Activated T-cell treated with anti-CD3 and anti-CD28 coated beads for 1 hour (primary cell): ENCODE data around the gene KRTAP5-3.
A peak's percentile ranks its signal among the peaks of the same experiment; 100 is the strongest.
"Not testable (repeated sequence)": the region's sequence is repeated elsewhere in the genome, so short reads cannot be mapped to it uniquely, and the experiment has no call there.

Source experiments
- DNase-seq: peaks from one replicate; pipeline ENCODE4 v3.0.0-alpha.2; 2020; ENCODE audit warnings: low read depth

KRTAP5-3 gene

DNA sequence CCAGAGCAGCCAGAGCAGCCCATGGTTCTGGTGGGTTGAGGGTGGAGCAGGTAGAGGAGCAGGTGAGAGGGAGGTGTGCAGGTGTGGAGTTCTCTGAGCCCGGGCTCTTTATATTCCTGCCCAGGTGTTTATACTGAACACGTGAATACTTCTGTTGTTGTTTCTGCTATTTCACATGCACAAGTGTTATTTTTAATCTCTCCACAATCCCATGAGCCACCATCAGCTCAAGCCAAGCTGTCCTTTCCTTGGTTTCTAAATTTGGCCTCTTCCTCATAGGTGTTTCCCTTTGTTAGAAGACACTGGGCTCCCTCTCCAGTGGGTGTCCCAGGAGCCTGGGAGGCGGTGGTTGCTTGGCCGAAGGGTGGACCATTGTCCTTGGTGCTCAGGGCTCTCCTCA, at the start of gene KRTAP5-3:
Gene KRTAP5-3, minus strand, starts transcription at position 101 of the 400 bp plus-strand sequence. Its CDS starts 78 bp downstream, at position 23.
- DNase-seq: no peak

GRCh38 chr11:1656670-1657069, 48.4 kb upstream of the KRTAP5-3 start:
- no peak for DNase-seq

DNA sequence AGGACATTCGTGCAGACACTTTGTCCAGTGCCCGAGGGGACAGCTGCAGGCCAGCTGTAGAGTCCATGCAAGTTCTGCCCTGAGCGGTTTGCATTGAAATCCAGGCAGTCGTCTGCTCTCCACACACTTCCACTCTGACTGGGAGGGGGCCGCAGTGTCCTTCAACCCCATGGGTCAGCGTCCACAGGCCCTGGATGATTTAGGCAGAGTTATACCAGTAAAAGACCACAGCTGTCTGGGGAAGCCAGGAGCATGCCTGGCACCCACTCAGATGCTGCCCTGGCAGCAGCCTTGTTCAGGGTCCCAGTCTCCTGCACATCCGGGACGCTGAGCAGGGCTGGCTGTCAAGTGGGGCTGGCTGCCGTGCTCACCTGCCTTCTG, 47.8 kb upstream of the KRTAP5-3 start:
- DNase-seq: no peak

DNA sequence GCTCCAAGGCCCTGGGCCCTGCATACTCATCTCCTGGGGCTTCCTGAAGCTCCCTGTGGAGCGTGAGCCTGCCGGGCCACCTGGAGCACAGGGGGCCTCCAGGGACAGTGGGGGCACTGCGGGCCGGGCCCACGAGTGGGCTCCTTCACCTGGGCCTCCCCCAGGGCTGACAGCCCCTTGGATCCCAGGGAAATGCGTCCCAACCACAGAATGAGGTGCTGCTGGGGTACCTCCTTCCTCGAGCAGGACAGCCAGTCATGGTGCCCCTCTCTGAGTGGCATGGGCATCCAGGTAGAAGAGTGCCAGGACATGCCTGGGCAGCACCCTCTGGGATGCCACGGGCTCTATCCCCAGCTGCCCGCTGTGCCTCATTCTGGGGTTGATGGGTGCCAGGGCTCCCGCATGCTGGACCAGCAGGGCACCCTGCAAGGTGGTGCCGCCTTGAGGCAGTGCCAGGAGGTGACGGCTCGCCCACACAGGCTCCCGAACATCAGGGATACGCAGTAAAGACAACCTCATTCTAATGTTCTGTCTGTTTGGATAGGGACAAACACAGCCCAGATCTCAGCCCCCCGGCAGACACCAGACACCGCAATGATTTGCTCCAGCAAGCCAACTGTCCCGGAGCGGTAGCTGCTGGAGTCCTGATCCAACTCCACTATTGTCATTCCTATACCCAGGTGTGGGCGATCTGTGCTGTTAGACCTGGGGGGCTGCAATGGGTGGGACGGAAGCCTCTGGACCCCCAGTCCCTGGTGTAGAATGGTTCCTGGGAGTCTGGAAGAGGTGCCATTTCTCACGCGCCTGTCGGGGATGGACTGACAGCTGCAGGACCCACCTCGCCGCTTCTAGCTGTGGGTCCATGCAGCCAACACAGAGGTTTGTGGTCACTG, 47.2 kb upstream of the KRTAP5-3 start:
- DNase-seq: no peak

DNA sequence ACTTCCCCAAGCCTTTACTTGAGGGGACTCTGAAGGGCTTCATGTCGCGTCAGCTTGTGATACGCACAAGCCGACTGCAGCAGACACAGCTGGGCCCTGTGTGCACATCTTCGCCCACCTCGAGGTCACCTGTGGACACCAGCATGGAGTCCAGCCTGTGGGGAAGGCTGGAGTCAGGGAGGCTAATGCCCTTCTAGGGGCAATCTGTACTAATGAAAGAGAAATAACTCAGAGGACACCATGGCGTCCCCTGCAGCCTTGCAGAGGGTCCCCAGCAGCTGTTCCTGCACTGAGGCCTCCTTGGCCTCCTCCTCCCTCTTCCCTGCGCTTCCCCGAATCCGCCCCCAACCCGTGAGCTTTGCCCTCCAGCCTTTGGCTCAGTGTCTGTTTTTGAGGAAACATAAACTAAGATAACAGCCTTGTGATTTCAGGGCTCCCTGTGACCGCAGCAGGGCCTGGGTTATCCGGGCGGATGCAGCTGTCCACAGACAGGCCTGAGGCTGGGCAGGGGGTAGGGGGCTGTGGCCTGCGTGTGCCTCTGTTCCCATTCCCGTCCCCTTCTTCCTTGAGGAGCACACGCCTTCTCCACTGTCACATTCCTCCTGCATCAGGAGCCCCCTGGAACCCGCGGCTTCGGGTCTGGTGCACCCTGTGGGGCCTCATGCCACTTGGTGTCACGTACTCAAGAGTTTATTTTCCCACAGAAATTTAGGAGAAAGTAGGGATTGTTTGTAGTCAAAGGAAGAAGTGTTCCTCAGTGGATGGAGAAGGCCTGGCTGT, 46.3 kb upstream of the KRTAP5-3 start:
- DNase-seq: no peak

- no peak for DNase-seq
Observed at GRCh38 chr11:1653541-1654387, 45.5 kb upstream of the KRTAP5-3 start.

DNA sequence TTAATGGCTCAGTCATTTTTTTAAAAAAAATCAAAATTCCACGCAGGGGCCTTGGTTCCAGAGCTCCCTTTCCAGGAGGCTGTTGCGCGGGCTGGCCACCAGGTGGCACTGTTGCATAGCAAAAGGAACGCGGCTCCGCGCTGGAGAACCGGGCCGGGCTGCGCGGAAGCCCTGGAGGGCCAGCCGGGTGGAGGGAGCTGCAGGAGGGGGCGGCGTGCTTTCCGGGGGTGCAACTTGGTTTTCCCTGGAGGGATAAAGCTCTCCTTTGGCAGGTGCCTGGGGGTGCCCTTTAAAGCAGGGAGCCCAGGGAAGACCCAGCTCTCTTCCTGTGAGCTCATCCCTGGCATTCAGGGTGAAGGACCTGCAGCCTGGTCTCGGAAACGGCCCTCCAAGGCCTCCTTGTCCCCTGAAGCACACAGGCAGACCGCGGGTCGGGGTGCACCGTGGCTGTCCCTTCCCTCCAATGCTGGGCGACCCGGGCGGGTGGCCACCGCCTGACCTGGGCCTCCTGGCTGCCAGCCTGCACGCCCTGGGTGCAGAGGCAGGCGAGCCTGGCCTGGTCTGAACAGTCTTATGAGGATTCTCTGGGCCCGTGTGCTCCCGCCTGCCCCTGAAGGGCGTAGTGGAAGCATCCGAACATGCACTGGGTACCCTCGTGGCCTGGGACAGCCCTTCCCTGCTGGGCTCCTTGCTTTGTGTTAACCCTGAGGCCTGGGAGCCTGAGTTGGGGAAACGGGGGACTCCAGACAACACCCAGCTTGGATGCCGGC, 44.7 kb upstream of the KRTAP5-3 start:
- peak; percentile 77 for DNase-seq

DNA sequence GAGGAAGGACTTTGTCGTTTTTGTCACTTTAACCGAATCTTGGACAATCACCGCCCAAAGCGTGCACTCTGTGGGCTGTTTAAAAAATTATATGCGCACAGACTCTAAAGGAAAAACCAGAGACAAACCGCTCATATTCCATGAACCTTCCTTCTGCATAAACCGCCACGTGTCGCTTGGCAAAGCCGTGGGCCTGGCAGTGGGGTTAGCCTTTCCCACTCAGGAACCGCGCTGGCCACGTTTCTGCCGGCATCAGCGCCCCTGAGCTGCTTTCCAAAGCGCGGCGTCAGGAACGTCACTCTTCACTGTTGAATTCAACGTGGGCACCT, 44.1 kb upstream of the KRTAP5-3 start:
- no peak for DNase-seq

DNA sequence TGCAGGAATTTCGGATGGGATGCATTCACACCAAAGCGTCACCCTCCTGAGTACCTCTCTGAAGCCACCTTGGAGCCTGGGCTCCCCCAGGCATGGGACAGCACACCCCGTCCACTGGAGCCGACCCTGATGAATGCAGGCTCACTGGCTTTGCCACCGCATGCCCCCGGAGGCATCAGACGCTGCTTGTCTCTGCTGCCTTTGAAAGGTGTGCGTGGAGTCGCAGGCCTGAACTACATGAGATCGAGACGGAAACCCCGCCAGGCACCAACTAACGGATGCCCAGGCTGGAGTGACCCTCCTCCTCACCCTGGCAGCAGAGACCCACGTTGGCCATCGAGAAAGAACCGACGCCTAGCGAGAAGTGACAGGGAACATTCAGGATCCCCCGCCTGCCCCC, 43.8 kb upstream of the KRTAP5-3 start:
- no peak for DNase-seq

- no peak for DNase-seq
Observed at GRCh38 chr11:1651411-1651980, 43.2 kb upstream of the KRTAP5-3 start.

DNA sequence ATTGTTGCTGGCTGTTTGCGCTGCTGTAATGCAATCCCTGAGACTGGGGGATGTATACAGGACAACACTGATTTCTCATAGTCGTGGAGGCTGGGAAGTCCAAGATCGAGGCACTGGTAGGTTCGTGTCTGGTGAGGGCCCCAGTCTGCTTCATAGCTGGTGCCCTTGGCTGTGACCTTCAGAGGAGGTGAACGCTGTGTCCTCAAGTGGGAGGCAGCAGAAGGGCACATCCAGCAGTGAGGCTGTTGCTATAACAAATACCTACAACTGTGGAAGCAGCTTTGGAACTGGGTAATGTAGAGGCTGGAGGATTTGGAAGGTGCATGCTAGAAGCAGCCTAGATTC, 42.6 kb upstream of the KRTAP5-3 start:
- no peak for DNase-seq

DNA sequence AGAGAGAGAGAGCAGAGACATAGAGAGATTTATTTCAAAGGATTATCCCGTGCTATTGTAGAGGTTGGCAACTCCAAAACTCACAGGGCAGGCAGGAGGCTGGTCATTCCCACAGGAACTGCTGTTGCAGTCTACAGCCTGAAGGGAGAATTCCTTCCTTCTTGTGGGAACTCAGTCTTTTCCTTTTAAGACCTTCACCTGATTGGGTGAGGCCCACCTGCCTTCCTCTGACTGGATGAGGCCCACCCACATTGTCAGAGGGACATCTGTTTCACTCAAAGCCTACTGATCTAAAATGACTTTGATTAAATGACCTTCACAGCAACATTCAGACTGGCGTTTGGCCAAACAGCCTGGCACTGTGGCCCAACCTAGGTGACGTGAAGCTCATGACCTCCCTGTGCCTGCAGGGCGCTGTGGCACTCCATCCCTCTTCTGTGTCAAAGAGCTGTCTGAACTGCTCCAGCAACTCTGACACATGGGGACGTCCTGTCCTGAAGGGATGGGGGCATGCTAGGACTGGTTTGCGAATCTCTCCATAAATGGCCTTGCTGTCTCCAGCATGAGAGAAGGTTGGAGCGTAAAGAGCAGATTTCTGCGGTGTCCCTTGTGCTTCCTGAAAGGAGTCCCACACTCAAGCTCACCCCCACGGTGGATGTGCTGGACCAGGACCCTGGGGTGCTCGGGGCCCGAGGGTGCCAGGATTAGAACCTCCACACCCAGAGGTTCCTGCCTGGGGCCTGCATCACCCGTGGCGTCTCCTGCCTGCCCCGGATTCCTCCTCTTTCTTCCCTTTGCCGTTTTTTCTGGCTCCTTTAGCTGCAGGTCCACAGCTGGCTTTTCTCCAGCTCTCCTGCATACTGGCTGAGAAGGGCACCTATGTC, 42.0 kb upstream of the KRTAP5-3 start:
- DNase-seq: no peak

DNA sequence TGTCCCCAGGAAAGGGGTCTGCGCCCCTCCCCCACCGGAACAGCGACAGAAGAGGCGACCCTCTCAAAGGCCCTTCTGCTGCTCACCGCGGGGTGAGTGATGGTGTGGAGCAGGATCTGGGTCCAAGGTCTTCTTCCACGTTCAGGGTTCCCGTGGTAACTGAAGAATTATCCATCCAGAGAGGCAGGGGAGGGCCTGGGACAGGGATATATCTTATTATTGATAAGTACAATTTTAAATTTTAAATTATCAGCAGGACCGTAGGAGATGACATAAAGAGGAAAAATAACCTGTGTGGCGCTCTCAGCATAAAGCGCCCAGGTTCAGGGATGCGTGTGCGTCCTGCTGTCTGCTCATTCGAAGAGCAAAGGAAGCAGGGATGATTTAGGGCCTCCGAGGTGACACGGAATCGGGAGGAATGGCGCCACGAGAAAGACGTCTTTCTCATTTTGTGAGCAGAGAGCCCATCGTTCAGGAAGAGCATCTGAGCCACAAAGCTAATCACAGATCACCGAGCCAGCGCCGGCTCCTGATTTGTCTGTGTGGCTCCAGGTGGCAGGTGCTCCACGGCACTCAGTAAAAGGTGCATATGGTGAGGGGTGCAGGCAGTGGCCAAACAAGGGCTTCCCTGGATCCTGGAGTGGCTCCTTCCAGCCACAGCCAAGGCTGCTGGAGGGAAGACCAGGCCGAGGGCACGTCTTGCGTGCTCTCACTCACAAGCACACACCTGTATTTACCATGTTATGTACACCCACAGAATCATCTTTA, 40.6 kb upstream of the KRTAP5-3 start:
- DNase-seq: no peak

DNA sequence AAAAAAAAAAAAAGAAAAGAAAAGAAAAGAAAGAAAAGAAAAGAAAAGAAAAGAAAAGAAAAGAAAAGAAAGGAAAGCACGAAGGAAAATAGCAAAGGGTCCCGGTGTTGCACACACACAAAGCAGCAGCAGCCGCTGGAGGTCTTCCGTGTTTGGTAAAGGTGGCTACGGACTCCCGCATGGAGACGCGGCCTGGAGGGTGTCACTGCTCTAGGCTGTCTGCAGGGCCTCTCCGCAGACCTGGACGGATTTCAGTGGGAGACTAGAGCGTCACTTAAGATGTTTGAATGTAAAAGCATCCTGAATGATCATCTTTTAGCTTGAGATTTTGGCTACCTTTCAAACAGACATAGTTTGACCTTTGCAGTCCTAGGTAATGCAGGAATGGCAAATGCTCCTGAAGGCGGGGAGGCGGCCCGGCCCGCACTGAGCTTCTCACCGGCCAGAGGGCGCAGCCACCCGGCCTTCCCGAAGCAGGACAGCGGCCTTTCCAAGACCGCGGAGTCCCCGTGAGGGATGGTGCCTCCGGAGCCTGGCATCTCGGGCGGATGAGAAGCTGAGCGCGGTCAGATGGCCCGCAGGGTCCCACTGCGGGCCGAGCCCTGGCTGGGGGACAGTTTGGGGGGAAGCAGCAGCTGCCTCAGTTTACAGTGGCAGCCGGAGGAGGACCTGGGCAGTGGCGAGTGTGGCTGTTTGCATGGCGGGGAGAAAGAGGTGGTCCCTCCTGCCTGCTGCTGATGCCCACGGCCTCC, 39.8 kb upstream of the KRTAP5-3 start:
- no peak for DNase-seq

DNA sequence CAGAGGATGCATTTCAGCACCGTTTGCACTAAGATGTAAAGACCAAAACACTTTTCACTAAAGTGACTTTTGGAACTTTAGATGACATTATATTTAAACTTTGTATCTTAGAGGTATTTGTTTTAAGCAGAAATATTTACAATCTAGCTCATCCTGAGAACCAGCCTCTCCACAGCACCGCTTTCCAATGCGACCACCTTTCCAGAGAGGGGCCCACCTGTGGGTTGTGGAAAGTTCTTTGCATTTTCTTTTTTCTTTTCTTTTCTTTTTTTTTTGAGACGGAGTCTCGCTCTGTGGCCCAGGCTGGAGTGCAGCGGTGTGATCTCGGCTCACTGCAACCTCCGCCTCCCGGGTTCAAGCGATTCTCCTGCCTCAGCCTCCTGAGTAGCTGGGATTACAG, 38.3 kb upstream of the KRTAP5-3 start:
- DNase-seq: not testable (repeated sequence)

DNA sequence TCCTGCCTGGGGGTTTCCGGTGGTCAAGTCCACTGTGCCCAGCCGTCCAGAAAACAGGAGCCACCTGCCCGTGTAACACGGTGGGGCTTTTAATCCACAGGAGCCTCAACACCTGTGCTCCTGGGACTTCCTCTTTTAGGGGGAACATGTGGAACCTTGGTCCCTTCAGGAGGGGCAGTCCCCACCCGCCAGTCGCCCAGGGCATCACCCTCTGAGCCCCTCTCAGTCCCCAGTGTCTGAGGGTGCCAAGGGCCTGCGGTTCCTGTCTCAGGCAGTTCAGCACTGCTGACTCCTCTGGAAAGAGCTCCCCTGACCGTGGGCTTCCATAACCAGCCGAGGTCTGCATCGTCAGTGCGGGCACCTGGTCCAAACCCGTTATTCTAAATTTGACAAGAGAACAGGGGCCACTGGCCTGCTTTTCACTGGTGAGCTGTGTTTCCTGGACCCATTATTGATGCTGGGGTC, 37.1 kb upstream of the KRTAP5-3 start:
- DNase-seq: no peak

GRCh38 chr11:1644601-1645356, 36.5 kb upstream of the KRTAP5-3 start:
- DNase-seq: no peak

GRCh38 chr11:1643146-1643690, 35.0 kb upstream of the KRTAP5-3 start:
- no peak for DNase-seq
